ENCODE data around the gene UNC93B1.

The UNC93B1 gene, protein sequence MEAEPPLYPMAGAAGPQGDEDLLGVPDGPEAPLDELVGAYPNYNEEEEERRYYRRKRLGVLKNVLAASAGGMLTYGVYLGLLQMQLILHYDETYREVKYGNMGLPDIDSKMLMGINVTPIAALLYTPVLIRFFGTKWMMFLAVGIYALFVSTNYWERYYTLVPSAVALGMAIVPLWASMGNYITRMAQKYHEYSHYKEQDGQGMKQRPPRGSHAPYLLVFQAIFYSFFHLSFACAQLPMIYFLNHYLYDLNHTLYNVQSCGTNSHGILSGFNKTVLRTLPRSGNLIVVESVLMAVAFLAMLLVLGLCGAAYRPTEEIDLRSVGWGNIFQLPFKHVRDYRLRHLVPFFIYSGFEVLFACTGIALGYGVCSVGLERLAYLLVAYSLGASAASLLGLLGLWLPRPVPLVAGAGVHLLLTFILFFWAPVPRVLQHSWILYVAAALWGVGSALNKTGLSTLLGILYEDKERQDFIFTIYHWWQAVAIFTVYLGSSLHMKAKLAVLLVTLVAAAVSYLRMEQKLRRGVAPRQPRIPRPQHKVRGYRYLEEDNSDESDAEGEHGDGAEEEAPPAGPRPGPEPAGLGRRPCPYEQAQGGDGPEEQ

DNA sequence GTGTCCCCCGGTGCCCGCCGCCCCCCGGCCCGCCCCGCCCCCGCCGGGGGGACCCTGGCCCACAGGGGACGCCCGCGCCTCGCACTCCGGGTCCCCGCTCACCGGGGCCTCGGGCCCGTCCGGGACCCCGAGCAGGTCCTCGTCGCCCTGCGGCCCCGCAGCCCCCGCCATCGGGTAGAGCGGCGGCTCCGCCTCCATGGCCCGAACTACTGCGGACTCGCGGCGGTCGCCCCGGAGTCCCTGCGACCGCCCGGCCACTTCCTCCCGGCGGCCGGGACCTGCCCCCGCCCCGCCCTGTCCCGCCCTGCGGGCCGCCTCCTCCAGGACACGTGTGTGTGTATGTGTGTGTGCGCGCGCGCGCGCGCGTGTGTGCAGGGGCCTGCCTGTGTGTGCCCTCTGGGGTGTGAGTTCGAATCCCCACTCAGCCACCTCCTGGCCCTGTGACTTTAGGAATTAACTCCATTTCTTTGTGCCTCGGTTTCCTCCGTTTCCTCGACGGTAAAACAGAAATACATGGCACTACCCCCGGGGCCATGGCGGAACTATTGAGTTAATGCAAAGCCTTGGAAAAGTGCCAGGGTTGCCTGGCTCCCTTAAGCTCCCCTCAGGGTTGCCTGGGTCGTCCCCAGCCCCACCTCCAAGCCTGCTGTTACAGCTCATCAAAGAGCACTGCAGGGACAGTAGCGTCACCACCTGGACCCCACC lies at the start of gene UNC93B1:
UNC93B1 (minus strand) TSS at position 252 of the 705 bp plus-strand sequence; CDS start at position 198, 54 bp downstream.
- DNase-seq, result peak; percentile 87 to 90

DNA sequence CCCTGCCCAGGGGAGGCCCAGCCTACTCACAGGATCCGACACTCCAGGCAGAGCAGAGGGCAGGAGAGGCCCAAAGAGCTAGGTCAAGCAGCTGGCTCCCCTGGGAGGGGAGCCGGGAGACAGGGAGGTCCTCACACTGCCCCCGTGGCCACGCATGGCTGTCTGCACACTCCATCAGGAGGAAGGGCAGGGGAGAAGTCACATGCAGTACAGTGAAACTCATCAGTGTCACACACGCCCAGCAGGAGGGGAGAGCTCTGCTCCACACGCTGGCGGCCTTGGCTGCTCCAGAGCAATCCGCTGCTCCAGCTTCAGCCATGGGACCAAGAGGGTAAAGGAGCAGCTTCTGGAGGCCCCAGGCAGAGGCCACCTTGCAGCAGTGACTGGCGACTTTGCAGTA lies 49.2 kb upstream of the UNC93B1 start:
- no peak for DNase-seq

DNA sequence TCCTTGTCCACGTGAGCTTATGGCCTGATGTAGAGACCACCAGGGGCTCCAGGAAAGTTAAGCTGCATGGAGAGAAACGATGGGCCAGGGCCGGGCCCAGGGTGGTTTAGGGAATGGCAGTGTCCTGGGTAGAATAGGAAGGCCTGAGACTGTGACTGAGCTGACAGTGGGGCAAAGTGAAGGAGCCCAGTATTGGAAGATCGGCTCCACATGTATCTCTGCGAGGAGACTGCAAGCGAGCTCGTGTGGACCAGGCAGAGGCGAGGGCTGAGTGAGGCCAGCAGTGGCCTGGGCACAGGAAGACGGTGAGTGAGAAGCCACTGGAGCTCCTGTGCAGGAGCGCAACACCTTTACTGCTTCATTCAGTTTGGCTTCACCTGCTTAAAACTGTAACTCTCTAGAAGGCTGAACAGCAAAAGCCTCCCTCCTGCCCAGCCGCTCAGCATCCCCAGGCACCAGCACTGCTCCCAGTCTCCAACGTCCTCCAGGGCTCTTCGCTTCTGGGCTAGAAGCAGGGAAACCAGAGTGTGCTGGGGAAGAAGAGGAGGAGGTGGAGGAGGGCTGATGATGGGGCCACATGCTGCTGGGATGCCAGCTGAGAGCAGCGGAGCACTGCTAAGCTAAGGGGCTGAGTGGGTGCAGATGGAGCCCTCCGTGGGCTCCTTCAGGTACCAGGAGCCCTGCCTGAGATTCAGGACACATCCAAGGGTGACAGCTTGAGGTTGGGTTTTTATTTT lies 48.4 kb upstream of the UNC93B1 start:
- DNase-seq, result no peak

DNA sequence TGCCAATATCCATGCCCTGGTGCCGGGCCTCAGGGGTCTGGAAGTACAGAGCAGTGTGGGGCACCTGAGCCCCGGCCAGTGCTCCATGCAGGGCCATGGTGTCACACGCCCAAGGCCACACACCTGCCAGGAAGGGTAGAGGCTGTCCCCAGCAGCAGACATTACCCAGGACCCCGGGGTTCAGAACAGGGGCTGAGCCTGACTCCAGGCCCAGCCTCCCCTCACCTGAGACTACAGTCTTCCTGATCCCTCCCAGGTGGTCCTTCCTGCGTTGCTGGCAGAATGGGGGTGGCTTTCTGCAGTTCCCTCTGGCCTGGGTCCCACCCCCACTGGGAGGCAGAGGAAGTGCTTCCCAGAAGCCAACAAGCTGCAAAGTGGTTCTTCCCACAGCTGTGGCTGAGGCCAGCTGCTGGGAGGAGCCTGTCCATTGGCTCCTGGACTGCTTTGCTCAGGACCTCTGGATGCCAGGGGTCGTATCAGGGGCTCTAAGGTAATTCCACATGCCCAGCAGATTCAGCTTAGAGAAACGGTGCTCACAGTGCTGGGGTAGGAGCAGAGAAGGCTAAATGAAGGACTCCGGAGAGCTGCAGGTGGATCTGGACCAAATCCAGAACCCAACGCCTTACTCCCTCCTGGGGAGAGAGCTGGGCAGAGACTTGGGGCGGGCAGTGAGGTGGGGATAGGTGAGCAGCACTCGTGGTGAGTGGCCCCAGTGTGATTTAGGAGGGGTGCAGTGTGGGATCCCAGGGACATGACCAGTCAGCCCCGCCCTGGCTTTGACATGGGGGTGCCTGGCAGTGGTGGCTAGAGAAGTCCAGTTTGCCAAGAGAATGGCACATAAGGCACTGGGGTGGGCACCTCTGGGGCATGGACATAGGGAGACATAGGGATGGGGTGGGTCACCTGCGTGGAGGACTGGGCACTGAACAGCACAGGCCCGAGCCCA lies 47.6 kb upstream of the UNC93B1 start:
- DNase-seq, result no peak

DNA sequence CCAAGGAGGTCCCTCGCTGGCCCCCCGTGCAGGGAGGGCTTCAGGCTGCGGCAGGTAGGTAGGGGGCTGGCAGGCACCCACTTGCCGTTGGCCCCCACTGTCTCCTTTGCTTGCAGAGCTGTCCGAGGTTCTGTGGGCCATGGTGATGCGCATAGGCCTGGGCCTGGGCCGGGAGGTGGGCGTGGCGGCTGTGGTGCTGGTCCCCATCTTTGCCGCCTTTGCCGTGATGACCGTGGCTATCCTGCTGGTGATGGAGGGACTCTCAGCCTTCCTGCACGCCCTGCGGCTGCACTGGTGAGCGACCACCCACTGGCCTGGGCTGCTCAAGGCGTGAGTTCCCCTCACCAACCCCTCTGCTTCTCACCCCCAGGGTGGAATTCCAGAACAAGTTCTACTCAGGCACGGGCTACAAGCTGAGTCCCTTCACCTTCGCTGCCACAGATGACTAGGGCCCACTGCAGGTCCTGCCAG lies 46.5 kb upstream of the UNC93B1 start:
- DNase-seq, result no peak

DNA sequence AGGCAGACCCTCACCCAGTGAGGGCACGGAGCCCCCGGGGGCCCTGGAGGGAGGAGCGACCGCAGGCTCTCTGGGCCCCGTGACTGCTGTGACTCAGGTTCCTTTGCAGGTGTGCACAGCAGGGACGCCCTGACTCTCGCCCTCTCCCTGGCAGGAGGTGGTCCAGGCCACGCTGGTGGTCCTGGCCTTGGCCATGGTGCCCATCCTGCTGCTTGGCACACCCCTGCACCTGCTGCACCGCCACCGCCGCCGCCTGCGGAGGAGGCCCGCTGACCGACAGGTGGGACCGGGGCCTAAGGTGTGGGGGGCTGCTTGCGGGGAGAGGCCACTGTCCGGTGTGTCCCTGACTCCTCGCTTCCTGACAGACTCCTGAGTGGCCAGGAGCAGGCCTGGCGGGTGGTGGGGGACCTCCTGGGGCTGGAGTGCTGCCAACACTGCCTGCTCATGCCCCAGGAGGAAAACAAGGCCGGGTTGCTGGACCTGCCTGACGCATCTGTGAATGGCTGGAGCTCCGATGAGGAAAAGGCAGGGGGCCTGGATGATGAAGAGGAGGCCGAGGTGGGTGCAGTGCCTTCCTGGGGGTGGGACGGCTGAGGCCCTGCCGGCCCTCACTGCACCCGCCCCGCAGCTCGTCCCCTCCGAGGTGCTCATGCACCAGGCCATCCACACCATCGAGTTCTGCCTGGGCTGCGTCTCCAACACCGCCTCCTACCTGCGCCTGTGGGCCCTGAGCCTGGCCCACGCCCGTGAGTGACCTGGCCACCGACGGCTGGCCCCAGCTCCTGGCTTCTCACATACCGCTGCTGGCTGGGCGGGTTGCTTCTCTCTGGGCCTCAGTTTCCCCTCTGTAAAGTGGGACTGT lies 45.8 kb upstream of the UNC93B1 start:
- DNase-seq, result no peak

DNA sequence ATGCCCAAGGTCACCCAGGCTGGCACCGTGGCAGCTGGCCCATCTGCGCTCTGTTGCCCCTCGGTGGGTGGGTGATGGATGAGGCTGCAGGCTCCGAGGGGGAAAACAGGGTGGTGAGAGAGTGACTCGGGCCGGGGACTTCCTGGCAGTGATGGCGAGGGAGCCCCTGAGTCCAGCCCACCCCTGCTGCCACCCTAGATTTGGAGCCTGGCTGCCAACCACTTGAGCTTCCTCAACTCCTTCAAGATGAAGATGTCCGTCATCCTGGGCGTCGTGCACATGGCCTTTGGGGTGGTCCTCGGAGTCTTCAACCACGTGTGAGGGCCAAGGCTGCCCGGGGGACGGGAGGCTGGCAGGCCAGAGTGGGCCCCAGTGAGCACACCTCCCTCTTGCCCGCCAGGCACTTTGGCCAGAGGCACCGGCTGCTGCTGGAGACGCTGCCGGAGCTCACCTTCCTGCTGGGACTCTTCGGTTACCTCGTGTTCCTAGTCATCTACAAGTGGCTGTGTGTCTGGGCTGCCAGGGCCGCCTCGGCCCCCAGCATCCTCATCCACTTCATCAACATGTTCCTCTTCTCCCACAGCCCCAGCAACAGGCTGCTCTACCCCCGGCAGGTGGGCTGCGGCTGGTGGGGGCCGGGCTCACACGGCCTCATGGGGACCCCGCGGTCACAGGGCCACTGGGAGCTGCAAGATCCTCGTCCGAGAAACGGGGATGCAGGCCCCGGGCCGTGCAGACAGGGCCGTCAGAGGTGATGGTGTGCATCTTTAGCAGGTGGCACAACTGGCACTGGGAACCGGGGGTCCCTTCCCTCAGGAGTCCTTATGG lies 45.0 kb upstream of the UNC93B1 start:
- no peak for DNase-seq

DNA sequence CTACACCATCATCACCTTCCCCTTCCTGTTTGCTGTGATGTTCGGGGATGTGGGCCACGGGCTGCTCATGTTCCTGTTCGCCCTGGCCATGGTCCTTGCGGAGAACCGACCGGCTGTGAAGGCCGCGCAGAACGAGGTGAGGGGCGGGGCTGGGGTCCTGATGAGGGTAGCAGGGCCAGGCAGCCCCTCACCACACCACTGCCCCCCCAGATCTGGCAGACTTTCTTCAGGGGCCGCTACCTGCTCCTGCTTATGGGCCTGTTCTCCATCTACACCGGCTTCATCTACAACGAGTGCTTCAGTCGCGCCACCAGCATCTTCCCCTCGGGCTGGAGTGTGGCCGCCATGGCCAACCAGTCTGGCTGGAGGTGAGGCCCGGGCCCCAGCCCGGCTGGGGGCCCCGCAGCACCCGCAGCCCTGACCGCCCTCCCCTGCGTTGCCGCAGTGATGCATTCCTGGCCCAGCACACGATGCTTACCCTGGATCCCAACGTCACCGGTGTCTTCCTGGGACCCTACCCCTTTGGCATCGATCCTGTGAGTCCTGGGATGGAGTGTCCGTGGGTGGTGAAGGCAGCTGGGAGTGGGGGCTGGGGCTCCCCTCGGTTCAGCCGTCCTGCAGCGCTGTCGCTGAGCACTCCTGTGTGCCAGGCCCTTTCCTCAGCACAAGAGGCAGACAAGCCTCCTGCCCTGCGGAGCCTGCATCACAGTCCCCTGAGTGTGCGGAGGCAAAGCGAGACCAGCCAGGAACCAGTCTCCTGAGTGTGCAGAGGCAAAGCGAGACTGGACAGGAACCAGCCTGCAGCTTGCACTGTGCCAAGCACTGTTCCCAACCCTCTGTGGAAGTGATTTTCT lies 43.8 kb upstream of the UNC93B1 start:
- no peak for DNase-seq

DNA sequence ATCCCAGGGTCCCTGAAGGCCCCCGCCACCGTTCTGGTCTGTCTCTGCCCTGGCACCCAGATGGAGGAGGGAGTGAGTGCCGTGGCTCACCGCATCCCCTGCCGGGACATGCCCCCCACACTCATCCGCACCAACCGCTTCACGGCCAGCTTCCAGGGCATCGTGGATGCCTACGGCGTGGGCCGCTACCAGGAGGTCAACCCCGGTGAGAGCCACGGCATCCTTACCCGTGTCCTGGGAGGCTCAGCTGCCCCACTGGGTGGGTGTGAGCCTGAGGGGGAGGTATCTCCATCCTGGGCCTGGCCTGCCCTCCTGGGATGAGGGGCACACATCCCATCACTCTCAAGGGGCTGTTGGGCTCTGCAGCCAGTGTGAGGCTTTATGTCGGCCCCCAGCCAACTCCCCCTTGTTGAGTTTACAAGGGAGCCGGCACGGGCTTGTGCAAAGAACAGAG lies 41.0 kb upstream of the UNC93B1 start:
- no peak for DNase-seq

DNA sequence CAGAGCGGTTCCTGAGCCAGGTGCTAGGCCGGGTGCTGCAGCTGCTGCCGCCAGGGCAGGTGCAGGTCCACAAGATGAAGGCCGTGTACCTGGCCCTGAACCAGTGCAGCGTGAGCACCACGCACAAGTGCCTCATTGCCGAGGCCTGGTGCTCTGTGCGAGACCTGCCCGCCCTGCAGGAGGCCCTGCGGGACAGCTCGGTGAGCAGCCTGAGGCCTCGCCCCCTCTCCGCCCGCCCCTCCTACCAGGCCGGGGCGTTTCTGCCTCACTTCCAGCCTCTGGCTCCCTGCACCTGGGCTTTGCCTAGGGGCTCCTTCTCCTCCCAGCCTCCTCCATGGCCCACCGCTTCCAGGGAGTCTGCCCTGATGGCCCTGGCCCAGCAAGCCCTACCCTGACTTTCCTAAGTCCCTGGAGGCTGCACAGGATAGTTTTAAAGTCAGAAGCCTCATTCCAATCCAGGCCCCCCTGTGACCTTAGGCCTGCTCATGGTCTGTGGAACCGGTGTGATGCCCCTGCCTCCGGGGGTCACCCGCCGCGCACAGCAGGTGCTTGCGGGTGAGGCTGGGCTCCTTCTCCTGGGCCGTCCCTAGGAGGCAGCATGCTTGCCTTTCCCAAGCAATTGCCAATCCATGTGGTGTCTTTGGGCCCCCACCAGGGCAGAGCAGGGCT lies 40.4 kb upstream of the UNC93B1 start:
- DNase-seq, result no peak

DNA sequence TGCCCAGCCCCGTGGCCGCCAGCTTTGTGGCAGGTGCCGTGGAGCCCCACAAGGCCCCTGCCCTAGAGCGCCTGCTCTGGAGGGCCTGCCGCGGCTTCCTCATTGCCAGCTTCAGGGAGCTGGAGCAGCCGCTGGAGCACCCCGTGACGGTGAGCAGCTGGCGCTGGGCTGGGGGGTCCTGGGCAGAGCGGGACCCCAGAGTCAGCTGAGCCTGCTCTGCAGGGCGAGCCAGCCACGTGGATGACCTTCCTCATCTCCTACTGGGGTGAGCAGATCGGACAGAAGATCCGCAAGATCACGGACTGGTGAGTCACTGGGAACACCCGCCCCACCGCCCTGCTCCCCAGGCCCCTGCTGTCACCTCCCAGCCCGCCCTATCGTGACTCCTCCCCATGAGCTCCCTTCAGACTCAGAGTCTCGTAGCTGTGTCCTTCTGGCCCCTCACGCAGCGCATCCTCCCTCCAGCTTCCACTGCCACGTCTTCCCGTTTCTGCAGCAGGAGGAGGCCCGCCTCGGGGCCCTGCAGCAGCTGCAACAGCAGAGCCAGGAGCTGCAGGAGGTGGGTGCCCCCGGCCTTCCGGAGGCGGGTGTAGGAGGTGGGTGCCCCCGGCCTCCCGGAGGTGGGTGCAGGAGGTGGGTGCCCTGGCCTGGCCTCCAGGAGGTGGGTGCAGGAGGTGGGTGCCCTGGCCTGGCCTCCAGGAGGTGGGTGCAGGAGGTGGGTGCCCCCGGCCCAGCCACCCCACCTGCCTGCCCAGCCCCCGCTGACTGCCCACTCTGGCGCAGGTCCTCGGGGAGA lies 39.6 kb upstream of the UNC93B1 start:
- peak; percentile 32 to 71 for DNase-seq

DNA sequence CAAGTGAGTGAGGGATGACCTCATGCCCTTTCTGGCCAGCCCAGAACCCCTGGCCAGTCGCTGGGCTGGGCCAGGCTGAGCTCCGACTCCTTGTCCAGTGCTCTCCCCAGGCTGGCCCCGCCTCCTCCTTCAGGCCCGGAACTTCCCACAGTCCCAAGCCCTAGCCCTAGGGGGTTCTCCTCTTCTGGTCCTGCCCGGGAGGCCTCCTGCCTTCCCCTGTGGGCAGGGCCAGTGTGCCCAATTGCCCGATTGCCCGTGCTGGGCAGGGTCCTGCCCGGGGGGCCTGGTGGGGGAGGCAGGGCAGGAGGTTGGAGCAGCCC lies 39.1 kb upstream of the UNC93B1 start:
- DNase-seq, result no peak

DNA sequence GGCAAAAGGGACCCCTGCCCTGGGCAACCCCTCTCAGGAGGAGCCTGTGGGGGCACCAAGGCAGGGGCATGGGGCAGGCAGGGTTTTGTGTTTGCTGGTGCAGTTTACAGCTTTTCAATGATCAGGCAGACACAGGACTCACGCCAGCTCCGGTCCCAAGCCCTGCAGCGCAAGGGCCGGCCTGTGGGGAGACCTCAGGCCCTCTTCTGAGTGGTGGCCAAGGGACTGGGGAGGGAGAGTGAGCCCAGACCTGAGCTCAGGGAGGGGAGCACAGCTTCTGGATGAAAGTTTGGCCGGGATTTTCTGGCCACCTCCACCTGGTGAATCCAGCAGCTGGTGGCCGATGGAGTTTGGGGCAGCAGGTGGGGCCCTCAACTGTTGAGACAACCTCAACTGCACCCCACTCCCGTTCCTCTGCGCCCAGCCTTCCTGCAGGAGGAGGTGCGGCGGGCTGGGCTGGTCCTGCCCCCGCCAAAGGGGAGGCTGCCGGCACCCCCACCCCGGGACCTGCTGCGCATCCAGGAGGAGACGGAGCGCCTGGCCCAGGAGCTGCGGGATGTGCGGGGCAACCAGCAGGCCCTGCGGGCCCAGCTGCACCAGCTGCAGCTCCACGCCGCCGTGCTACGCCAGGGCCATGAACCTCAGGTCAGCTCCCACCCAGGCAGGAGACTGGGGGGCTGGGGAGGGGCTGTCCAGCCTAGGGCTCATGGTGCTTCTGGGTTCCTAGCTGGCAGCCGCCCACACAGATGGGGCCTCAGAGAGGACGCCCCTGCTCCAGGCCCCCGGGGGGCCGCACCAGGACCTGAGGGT lies 38.5 kb upstream of the UNC93B1 start:
- DNase-seq, result no peak

DNA sequence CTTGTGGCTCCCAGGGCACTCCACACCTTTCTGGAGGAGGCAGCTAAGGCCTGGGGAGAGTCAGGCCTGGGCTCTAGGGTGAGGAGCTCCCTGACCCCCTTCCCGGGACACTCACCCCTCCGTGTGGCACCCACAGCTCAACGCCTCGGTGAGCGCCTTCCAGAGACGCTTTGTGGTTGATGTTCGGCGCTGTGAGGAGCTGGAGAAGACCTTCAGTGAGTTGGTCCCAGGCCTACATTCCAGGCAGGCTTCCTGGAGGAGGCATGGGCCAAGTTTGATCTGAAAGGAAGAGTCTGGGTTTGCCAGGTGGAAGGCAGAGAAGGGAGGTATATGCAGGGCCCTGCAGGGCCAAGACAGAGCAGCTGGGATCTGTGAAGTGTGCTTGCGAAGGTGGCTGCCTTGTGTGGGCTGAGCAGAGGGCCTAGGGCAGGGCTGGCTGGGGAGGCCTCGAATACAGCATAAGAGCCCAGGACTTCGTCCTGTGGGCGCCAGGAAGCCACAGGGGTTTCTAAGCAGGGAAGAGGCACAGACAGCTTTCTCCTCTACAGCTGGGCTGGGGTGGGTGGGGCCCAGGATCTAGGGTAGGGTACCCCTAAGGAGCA lies 37.8 kb upstream of the UNC93B1 start:
- DNase-seq, result no peak

DNA sequence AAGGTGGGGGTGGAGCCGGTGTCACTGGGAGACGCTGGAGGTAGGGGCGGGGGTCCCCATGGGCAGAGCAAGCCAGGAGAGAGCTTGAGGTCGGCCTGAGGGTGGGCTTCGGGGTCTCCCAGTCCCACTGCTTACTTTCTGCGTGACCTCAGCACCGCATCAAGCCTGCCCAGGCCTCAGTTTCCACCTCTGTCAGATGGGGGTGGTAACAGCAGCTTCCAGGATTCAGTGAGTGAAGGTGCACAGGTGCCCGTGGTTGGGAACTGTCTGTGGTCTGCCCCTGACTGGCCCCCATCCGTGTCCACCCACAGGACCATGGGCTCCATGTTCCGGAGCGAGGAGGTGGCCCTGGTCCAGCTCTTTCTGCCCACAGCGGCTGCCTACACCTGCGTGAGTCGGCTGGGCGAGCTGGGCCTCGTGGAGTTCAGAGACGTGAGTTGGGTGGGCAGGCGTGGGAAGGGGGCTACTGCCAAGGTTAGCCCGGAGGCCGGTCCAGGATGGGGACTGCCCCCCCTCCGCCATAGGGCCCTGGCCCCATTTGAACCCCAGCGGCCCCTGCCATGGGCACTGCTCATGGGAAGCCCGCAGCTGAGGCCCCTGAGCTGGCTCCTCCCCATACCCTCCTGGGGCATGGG lies 37.2 kb upstream of the UNC93B1 start:
- no peak for DNase-seq
